ENCODE data around the gene OCSTAMP.

Gene OCSTAMP

GRCh38 chr20:46550461-46550860 is at the start of gene OCSTAMP:
Gene OCSTAMP (minus strand): TSS chr20:46550654. CDS start chr20:46550560, 94 bp downstream.
- no peak for DNase-seq (ENCODE audit: low read depth)

DNA sequence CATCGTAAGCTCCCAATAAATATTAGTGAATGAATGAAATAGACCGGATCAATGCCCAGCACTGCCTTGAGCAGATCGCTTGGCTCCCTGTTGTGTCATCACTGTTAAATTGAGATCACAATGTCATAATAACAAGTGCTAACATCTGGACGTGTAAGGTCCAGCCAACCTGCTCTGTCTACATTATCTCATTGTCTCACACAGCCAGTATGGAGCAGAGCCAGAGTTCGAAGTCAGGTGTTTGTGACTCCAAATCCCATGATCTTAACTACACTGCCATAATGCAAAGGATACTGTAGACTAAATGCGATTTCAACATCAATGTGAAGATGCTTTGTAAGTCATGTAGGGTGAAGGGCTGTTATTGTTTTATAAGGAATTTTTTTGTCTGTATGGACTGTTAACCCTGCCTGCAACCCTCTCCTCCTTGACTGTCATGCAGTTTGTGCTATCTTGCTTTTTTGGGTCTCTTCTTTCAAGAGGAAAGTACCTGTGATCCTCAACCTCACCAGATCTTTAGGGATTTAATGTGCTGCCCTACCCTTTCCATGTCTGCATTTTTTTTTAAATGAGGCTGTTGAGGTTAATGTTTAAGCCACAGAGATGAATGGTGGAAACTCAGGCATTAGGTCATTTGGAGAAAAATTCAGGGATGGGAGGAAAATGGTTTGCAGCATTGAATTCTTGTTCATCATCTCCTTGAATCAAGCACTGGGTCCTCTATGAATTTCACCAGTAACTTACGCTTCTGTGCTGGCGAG is 49.0 kb upstream of the OCSTAMP start:
- no peak for DNase-seq (ENCODE audit: low read depth)

GRCh38 chr20:46595933-46596332 is 45.5 kb upstream of the OCSTAMP start:
- no peak for DNase-seq (ENCODE audit: low read depth)

DNA sequence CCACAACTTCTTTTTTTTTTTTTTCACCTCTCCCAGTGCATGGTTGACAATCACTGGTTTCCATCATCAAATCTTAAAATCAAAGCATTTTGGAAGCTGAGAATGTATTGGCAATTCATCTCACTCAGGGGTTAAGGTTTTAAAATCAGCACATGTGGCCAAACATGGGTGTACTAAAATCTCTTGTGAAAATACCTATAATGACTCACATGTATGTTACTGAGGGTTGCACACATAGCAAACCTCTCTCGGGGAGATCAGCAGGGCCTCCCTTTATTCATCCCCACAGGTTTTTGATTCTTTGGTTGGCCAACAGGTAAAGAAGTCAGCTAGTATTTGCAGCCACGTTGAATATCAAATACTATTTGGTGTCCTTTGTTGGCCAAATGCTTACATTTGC is 44.3 kb upstream of the OCSTAMP start:
- no peak for DNase-seq (ENCODE audit: low read depth)

DNA sequence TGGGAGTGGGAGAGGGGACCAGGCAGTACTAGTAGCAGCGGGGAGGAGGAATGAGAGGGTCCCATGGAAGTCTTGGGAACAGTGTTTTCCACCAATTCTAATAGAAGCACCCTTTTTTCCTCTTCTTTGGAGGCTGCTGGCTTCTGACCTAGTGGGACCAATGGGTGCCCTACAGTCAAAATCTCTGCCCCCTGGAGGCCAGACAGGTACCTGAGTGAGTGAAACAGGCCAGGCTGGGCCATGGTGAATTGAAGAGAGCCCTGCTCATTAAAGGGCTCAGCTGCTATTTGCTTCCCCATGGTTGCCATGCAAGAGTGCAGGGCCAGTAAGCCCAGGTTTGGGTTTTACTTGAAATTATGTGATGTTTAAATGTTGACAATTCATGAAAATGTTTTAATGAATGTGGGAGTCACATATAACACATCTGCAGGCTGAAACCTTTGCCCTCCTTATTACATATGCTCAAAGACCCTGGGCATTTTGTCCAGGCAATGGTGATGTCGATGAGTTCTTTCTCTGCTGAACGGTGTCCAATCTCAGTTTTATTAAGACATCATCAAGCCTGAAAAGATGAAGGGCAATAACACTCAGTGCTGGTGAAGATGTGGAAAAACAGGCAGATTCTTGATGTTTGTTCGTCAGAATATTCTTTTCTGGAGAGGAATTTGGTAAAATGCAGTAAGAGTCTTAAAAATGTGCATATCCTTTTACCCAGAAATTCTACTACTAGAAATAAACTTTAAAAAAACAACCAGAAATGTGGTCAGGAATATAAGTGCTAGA is 42.3 kb upstream of the OCSTAMP start:
- DNase-seq (ENCODE audit: low read depth), result no peak

- DNase-seq (ENCODE audit: low read depth), result no peak
These were observed 40.0 kb upstream of the OCSTAMP start for GRCh38 chr20:46590443-46590842.

- no peak for DNase-seq (ENCODE audit: low read depth)
These were observed 38.4 kb upstream of the OCSTAMP start for GRCh38 chr20:46588532-46589511.

- DNase-seq (ENCODE audit: low read depth), result no peak
These were observed 37.5 kb upstream of the OCSTAMP start for GRCh38 chr20:46587986-46588385.

- DNase-seq (ENCODE audit: low read depth), result no peak
These were observed 36.3 kb upstream of the OCSTAMP start for GRCh38 chr20:46586724-46587123.

- DNase-seq (ENCODE audit: low read depth), result no peak
These were observed 34.1 kb upstream of the OCSTAMP start for GRCh38 chr20:46584508-46584907.

- no peak for DNase-seq (ENCODE audit: low read depth)
These were observed 33.2 kb upstream of the OCSTAMP start for GRCh38 chr20:46583411-46584214.

DNA sequence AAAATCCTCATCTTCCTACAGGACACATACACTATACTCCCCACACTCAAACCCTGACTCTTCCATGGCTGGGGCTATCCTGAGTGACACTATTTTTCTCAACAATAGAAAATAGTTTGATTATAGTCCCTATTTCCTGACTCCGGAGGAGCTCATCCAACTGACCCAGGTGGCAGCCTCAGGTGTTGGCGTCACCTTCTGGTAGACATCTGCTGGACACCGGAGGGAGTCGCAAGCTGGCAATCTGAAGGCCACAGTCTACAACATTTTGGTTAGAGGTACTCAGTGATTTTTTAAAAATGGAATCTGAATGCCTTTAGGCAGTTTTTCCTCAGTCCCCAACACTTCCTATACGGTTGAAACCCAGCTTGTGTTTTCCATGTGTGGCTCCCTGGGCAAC is 32.2 kb upstream of the OCSTAMP start:
- no peak for DNase-seq (ENCODE audit: low read depth)

- DNase-seq (ENCODE audit: low read depth), result no peak
These were observed 30.9 kb upstream of the OCSTAMP start for GRCh38 chr20:46581391-46581790.

DNA sequence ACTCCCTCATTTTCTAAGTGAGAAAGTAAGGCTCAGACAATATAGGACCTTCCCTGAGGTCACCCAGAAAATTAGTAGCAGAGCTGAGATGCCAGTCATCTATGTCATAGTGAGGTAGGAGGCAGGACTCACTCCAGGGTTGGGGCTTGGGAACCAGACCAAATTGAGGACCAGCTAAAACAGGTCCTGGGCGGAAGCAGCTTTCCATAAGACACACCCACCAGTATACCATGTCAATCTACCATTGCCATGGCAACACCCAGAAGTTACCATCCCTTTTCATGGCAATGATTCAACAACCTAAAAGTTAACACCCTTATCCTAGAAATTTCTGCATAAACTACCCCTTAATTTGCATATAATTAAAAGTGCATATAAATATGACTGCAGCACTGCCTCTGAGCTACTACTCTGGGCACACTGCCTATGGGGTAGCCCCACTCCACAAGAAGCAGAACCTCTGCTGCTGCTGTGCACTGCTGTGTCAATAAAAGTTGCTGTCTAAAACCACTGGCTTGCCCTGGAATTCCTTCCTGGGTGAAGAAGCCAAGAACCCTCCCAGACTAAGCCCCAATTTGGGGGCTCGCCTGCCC is 30.3 kb upstream of the OCSTAMP start:
- DNase-seq (ENCODE audit: low read depth), result no peak

DNA sequence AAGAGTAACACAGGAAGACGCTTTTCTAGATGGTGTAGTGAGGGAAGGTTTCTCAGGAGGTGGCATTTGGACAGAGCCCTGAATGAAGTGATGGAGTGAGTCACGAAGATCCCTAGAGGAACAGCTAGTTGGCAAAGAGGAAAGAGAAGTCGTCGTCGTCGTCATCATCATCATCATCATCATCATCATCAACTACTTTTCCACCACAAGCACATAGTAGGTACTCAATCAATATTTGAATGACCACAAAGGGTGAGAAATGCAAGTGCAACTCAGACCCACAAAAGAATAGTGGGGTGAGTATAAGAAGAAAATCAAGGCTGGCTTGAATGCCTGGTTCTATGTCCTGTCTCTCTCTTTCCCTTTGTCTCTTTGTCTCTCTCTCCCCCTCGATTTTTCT is 28.3 kb upstream of the OCSTAMP start:
- DNase-seq (ENCODE audit: low read depth), result no peak

GRCh38 chr20:46576774-46577395 is 26.4 kb upstream of the OCSTAMP start:
- no peak for DNase-seq (ENCODE audit: low read depth)

DNA sequence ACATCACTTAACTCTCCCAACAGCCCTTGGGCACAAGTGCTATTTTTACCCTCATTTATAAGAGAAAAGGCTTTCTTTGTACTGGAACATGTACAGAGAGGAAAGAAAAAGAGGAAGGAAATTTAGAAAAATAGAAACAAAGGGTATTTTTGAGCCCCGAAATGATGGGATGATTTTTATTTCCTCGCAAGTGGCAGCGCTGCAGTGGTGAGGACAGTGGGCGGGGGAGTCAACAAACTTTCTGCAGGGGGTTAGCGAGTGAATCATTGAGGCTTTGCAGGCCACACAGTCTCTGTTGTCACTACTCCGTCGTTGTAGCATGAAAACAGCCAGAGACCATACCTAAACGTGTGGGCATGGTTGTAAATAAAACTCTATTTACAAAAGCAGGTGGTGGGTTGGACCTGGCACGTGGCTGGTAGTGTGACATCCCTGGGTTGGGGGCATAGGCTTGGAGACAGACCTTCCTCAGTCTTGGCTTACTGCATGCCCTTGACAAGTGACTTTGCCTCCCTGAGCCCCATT is 25.5 kb upstream of the OCSTAMP start:
- no peak for DNase-seq (ENCODE audit: low read depth)

DNA sequence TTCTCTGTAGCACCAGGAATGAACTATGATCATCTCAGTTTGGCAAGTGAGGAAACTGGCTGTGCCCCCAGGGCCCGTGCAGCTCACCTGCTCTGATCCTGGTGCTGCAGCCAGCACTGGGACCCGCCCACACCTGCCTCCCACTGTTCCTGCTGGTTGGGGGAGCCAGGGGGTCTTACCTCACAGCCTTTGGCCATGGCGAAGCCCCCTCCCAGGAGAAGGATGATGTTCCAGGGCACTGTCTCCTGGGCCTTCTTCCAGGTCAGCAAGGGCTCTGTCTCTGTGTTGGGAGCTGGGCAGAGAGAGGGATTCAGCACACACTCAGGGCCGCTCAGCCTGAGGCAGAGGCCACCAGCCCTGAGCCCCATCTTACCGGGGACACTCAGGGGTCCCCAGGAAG is 24.9 kb upstream of the OCSTAMP start:
- no peak for DNase-seq (ENCODE audit: low read depth)

DNA sequence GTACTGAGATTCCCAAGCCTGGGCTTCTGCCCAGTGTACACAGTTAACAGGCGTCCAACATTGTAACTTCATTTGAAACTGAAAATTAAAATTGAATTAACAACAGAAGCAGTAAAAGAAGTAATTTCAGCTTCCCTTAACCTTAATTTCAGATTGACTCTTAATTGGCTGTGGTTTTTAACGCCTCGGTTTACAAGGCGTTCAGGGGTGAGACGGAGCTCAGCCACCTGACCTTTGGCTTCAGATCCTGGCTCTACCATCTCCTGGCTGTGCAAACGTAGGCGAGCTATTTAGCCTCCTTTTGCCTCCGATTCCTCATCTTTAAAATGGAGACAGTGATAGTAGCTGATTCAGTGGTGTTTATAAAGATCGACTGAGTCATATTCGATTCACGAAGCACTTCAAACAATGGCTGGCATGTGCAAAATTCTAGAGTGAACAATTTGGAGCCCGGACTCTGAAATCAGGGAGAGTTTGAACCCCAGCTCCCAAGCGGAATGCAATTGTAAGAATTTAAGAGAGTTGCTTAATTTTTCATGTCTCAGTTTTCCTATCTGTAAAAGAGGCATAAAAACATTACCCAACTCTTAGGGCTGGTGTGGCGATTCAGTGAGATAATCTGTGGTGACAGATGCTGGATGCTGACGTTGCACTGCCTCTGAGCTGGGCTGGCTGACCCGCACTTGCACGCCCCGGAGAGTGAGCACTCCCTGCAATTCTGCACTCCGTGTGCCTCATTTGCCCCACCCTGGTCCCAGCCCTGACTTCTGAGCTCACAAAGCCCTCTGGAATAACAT is 23.5 kb upstream of the OCSTAMP start:
- no peak for DNase-seq (ENCODE audit: low read depth)
